A673 (cell line): ENCODE data around the gene GALNS. TPM values are rescaled to one million over a fixed set of nuclear protein-coding genes. Genes with fewer than 3 reads are reported as not detected.

ENCODE experiments used
- BruUV-seq: library from RNA; stranded (reverse); fragments of 400-500 nt; replicated peaks from 2 replicates; lab custom pipeline; 2021; lab: Mats Ljungman, UMichigan
- CTCF ChIA-PET: fragments of 300-600 bp; sonication (Branson Sonifier 250); formaldehyde crosslinking; loops from one replicate; lab custom pipeline; 2022; ENCODE audit warnings: antibody characterized with exemption; lab: Charles Lee
- POLR2A ChIA-PET: fragments of 300-600 bp; sonication (Branson Sonifier 250); formaldehyde crosslinking; loops from one replicate; lab custom pipeline; 2022; ENCODE audit warnings: antibody characterized with exemption; ENCODE audit not compliant: low non-redundant PET; lab: Charles Lee
- DNase-seq: peaks from one replicate; pipeline ENCODE4 v3.0.0-alpha.2; 2015; ENCODE audit warnings: low spot score
- H3K27ac ChIP-seq: fragments of 200-600 bp; sonication (generic); 2 replicates; pipeline ENCODE4 v1.5.1; 2016; ENCODE audit warnings: mixed run types, low read depth, mild to moderate bottlenecking, mixed read lengths, antibody characterized with exemption, low read length; ENCODE audit not compliant: poor library complexity, severe bottlenecking
- H3K27me3 ChIP-seq: fragments of 200-600 bp; sonication (generic); replicated peaks from 2 replicates; pipeline ENCODE4 v1.6.1; 2017; ENCODE audit warnings: mixed run types, low read depth, mild to moderate bottlenecking, mixed read lengths, antibody characterized with exemption, low read length; ENCODE audit not compliant: insufficient read depth, poor library complexity
- H3K36me3 ChIP-seq: fragments of 200-600 bp; sonication (generic); 2 replicates; pipeline ENCODE4 v1.6.1; 2016; ENCODE audit warnings: mixed run types, mild to moderate bottlenecking, mixed read lengths, antibody characterized with exemption, low read length; ENCODE audit not compliant: insufficient read depth, poor library complexity, severe bottlenecking
- H3K4me1 ChIP-seq: fragments of 200-600 bp; sonication (generic); 2 replicates; pipeline ENCODE4 v1.6.1; 2017; ENCODE audit warnings: mixed run types, mild to moderate bottlenecking, mixed read lengths, antibody characterized with exemption, low read length; ENCODE audit not compliant: insufficient read depth, poor library complexity, severe bottlenecking
- H3K4me3 ChIP-seq: fragments of 200-600 bp; sonication (generic); 2 replicates; pipeline ENCODE4 v1.5.1; 2016; ENCODE audit warnings: low read depth, mixed run types, mild to moderate bottlenecking, mixed read lengths, low read length; ENCODE audit not compliant: poor library complexity, severe bottlenecking
- H3K9me3 ChIP-seq: fragments of 200-600 bp; sonication (generic); 2 replicates; pipeline ENCODE4 v1.6.1; 2016; ENCODE audit warnings: mixed run types, low read depth, mild to moderate bottlenecking, mixed read lengths, antibody characterized with exemption, low read length; ENCODE audit not compliant: poor library complexity, severe bottlenecking
- CTCF ChIP-seq: fragments of 300-800, 200-600 bp; sonication (generic); conservative IDR thresholded peaks from 2 replicates; pipeline ENCODE4 v1.5.1; 2017; ENCODE audit warnings: low read depth, mild to moderate bottlenecking, antibody characterized with exemption, low read length, moderate library complexity, mixed read lengths
- EZH2 ChIP-seq: fragments of 200-600 bp; sonication (generic); IDR thresholded peaks from 2 replicates; pipeline ENCODE4 v1.6.1; 2017; ENCODE audit warnings: borderline replicate concordance, low read depth, mild to moderate bottlenecking, mixed read lengths, antibody characterized with exemption, low read length; ENCODE audit not compliant: poor library complexity, severe bottlenecking
- intact Hi-C: fragments of 100-400 bp; cut with micrococcal nuclease; formaldehyde crosslinking; loops from one replicate; pipeline ENCODE4 v1.10.0; 2022; ENCODE audit not compliant: unreplicated experiment
- total RNA-seq: library from RNA; stranded (reverse); gene quantifications from 2 replicates; pipeline ENCODE4 v1.2.3, GENCODE V29; 2021

Gene GALNS
- total RNA-seq, 1 experiment from 2014 or later: 54.8 TPM

DNA sequence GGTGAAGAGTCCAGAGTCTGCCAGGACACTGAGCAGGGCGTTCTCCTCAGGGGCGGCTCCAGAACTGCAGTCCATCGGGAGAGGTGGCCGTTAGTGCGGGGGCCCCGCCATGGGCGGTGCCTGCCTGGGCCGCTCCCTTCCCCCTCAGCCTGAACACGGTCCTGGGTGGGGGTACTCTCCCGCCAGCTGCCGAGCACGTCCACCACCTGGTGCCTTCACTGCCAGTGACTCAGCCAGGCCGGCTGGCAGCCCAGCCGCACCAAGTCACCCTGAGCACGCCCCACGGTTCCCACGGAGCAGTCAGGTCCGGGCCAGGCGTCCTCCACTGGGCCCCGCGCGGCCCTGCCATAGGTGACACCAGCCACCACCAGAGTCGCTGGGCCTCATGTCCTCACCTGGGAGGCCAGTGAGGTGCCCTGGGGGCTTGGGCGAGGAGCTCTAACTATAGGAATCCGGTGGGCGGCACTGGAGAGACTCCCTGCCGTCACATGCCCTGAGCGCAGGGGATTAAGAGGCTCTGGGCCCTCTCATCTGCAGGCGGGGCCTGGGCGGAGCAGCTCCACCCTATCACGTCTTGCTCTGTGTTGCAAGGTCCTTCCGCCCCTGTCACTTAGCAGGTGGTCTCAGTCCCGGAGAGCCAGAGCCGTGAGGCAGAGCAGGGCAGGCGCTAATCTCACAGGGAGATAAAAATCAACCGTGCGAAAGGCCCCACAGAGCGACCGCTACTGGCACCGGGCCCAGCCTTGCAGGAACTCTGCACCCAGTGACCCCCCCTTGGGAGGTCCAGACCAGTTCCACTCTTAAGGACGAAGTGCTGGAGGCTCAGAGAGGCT lies 86.1 kb downstream of the GALNS start:
- ChIA-PET CTCF (interaction anchor here (0.7 to 1.4 kb wide), 5 partner anchors 11 to 37 kb away, joined by 3 to 5 read pairs (median 4); partner anchors contain the start of gene PIEZO1), POLR2A (interaction anchor here (0.6 to 1.9 kb wide), 5 partner anchors 10 to 406 kb away, joined by 3 to 5 read pairs (median 3); no protein-coding TSS in a partner anchor)
- Histone ChIP-seq H3K27ac (peak overlapping the region; percentile 93), H3K9me3 (no peaks in the 10 kb centered on the region), H3K4me3 (peak overlapping the region; percentile 29), H3K4me1 (peaks cover 64% of the 10 kb centered on the region), H3K36me3 (no peaks in the 10 kb centered on the region), H3K27me3 (no peaks in the 10 kb centered on the region)
- TF ChIP-seq EZH2 (no peak), CTCF (0 out of 2 replicates have a peak, but pooled peaks have one; percentile 21)
- BruUV-seq: no TSS peak
- intact Hi-C loops: no loop called here
- DNase-seq: peak; percentile 98

GRCh38 chr16:88769617-88770460 lies 86.9 kb downstream of the GALNS start:
- BruUV-seq: no TSS peak
- Histone ChIP-seq H3K9me3 (no peaks in the 10 kb centered on the region), H3K4me3 (peak overlapping the region; percentile 29), H3K4me1 (peaks cover 64% of the 10 kb centered on the region), H3K36me3 (no peaks in the 10 kb centered on the region), H3K27ac (peak overlapping the region; percentile 93), H3K27me3 (no peaks in the 10 kb centered on the region)
- TF ChIP-seq EZH2 (no peak), CTCF (no peak)
- peak; percentile 78 for DNase-seq
- ChIA-PET POLR2A (interaction anchor here (0.6 to 1.0 kb wide), 2 partner anchors 13 to 407 kb away, joined by 3 read pairs; no protein-coding TSS in a partner anchor), CTCF (interaction anchor here (1.1 to 1.4 kb wide), 2 partner anchors 12 to 15 kb away, joined by 5 read pairs; partner anchors contain the start of gene PIEZO1)
- intact Hi-C loops: no loop called here

DNA sequence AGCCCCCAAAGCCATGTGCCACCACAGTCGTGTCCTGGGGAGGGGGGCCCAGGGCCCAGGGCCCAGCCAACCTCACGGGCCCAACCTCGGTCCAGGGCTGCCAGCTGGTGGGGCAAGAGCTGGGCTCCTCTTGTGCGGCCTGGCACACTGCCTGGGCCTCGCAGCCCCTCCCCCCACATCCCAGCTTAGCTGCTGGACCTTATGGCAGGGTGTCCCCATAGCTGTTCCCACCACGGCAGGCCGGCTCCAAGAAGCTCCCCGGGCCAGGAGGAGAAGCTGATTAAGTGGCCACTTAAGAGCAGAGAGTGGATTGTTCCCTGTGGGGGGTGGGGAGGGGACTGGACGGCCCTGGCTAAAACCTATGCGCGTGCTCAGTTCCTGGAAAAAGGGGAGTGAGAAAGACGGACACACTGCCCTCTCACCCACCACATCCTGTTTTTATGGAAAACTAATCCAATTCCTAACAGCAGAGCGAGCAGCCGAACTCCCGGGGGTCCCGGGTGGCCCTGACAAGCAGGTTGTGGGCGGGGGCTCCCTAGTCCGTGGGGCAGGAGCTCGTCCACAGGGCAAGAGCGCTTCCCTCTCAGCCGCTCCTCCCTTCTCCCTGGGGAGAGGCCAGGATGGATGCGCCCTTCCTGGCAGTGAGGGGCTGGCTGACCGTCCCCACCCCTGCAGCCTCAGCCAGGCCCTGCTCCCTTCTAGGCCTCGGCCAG lies 88.5 kb downstream of the GALNS start:
- ChIA-PET CTCF (no interaction called here), POLR2A (no interaction called here)
- DNase-seq: no peak
- intact Hi-C loops: no loop called here
- peaks cover 4% of the 10 kb centered on the region for H3K36me3 ChIP-seq
- peaks cover 57% of the 10 kb centered on the region for H3K4me1 ChIP-seq
- H3K4me3 ChIP-seq: no peak overlapping the region
- H3K9me3 ChIP-seq: no peaks in the 10 kb centered on the region
- BruUV-seq: no TSS peak
- no peak for TF ChIP-seq CTCF
- TF ChIP-seq EZH2: no peak
- H3K27me3 ChIP-seq: no peaks in the 10 kb centered on the region
- peak overlapping the region; percentile 75 for H3K27ac ChIP-seq
